ENCODE results near the gene GTF2E1.

The GTF2E1 gene

DNA sequence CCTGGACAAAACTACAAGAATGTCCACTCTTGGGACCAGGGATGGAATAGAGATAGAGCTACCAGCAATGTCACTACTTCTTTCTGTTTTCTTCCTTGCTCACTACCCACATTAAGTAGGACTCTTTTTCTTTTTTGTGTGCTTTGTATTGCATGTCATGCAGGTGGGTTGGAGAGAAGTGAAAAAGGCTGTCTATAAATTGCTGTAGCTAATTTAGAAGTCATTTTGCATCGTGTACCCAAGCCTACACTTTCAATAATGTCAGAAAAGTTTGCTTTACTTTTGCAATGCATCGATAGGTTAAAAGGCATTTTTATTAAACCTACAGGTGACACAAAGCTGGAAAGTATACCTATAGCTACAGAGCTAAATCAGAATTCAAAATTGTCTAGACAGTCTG, 58.9 kb downstream of the GTF2E1 start:
- DNase-seq: no peak

DNA sequence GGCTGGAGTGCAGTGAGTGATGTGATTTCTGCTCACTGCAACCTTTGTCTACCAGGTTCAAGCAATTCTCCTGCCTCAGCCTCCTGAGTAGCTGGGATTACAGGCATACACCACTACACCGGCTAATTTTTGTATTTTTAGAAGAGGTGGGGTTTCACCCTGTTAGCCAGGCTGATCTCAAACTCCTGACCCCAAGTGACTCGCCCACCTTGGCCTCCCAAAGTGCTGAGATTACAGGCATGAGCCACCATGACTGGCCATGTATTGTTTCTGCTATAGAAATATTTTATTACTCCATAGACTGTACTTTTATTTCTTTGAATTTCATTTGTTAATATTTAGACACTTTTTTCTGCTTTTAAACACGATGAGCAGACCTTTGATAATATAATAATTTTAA, 60.4 kb downstream of the GTF2E1 start:
- DNase-seq: no peak

DNA sequence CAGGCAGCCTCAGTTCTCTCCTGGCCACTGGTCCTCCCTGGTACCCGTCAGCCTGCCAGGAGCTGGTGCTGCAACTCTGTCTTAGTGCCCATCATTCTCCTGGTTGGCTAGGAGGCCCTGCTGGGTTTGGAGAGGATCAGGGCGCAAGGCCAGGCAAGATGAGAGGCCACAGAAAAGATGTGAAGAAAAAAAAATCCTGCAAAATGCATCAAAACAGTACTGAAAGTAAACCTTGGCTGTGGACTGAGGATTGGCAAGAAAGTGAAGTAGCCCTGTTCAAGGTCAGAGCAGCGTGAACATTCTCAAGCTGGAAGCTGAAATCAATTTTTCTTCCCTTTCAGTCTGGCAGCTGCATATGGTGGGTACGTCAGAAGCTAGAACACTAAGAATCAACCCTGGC, 74.2 kb downstream of the GTF2E1 start:
- DNase-seq: peak; percentile 65

DNA sequence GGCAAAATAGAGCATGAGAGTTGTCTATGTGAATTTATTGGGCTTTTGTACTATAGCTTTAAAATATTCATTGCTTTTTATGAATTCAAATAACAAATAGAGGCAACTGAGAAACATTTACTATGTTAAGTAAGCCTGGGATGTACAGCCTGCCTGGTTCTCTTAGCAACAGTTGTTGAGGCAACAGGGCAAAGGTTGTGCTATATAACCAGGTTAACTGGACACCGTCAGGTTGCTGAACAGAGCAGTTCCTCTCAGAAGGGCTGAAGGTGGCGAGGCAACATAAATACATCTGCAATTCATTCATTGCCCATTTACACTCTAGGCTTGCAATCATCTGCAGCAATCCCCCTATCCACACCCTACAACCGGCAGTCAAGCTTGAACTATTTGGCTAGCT, 78.2 kb downstream of the GTF2E1 start:
- no peak for DNase-seq

DNA sequence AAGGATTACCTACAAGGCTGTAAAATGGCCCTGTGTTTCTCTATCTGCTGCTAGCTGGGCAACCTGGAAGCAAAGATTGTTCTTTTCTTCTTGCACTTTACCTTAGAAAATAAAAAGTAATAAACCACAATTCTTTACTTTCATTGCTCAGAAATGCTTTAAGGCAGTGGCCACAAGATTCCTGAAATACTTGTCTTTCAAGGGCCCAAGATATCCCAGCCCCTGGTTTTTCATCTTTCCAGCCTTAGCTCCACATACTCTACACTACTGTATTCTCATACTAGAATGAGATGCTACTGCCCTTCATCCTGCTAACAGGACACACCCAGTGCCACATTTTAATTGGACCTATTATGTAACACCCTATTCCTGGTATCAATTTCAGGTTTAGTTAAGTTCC, 78.9 kb downstream of the GTF2E1 start:
- DNase-seq: no peak

DNA sequence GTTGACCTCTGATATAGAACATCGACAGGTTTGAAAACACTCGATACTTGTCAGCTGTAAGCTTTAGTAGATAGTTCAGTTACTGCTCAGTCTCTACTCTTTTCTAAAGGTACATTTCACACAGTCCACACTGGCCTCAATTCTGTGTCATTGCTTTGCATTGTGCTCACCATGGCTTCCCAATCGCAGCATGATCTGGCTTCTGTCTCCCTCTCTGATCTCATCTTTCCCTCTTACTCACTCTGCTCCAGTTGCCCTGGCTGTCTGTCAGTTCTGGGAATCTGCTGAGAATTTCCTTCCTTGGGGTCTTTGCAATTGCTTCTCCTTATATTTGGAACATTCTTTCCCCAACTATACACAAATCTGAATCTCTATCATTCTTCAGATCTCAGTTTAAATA, 80.6 kb downstream of the GTF2E1 start:
- no peak for DNase-seq

DNA sequence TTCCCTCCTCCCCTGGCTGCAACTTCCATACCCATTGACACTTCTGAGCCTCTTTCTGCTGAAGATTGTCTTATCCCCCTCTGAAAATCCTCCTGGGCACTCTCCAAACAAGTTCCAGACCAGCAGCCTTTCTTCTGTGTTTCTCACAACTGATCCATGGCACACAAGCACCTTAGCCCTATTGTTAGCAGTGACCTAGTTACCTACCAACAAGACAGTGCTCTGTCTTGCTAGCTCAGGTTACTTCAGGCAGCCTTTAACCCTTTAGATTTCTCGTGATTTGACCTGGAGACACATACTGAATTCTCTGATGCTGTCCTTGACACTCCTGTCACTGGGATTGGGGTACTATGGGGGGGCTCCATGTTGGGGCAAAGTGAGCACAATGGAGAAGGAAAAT, 82.1 kb downstream of the GTF2E1 start:
- DNase-seq: no peak

DNA sequence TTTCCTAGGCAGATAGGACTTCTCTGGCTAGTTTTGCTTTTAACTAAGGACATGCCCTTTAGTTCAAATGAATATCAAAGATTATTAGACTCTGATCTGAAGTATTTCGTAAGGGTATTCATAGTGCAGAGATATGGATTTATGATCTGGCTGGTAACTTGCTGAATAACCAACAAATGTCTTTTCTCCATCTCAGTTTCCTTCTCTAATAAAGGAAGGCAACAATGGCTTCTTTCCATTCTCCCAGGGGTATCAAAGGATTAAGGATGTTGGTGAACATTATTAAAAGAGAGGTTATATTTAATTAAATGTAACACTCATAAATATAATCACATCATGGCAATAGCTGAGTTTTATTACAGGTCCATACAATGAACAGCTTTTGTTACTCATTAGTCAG, 86.3 kb downstream of the GTF2E1 start:
- DNase-seq: no peak

DNA sequence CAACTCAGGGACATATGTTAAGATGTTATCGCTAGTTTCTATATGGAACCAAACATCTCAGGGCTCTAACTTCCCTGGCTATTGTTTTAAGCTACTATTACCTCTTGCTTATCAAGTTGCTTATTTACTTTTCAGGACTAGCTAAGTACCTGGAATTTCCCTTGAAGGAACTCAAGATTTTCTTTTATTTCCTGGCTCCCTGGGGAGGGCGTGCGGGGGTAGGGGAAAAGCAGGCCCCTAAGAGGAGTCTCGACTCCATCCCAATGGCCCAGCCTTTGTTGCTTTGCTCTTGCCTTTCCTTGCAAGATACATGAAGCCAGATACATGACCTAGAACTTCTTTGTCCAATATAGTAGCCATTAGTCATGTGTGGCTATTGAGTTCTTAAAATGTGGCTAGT, 88.5 kb downstream of the GTF2E1 start:
- no peak for DNase-seq
